Erythroblast (primary cell): Measurements from ENCODE around the gene IRS1.
A peak's percentile ranks its signal among the peaks of the same experiment; 100 is the strongest.

Experiments used
- GATA1 ChIP-seq: IDR thresholded peaks from 2 replicates; pipeline ENCODE4 v1.6.1; 2011; ENCODE audit warnings: low read depth, mild to moderate bottlenecking, control low read depth, low read length, moderate library complexity
- POLR2A ChIP-seq: IDR thresholded peaks from 2 replicates; pipeline ENCODE4 v1.6.1; 2011; ENCODE audit warnings: mild to moderate bottlenecking, low read length

DNA sequence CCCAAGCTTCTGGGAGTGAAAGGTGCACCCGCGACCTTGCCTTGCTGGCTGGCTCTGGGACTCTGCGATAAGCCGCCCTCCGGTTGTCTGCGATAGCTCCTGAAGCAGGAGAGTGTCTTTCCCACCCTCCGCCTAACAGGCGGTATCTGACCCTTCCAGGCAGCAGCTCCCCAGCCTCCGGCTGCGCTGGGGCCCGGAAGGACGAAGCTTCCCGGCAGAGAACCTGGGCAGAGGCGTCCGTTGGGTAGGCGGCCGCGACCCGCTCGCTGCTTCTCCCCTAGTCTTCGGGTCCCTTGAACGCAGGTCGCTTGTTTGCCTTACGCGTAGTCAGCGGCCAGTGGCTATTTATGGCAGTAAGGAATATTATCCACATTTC lies 35.8 kb upstream of the IRS1 start:
- TF ChIP-seq POLR2A (no peak), GATA1 (peak; percentile 83)
